Sigmoid colon (tissue), 7 donors: Measurements from ENCODE around the gene SSBP3. TPM values are rescaled to one million over a fixed set of nuclear protein-coding genes. Genes with fewer than 3 reads are reported as not detected.

Source experiments
- DNase-seq: peaks from one replicate; pipeline ENCODE4 v3.0.0-alpha.2; 2019
- H3K27ac ChIP-seq, 4 donors: fragments of 200-600 bp; sonication (generic); one replicate each; pipeline ENCODE4 v1.5.1; 2016 to 2019; ENCODE audit warnings: mild to moderate bottlenecking in 1 of 4
- H3K27me3 ChIP-seq, 3 donors: fragments of 200-600 bp; sonication (generic); one replicate each; pipeline ENCODE4 v1.5.1; 2019; ENCODE audit warnings: mild to moderate bottlenecking in 1 of 3
- H3K36me3 ChIP-seq, 4 donors: fragments of 200-600 bp; sonication (generic); one replicate each; pipeline ENCODE4 v1.5.1; 2016 to 2019
- H3K4me1 ChIP-seq, 4 donors: fragments of 200-600 bp; sonication (generic); one replicate each; pipeline ENCODE4 v1.5.1; 2017 to 2019
- H3K4me3 ChIP-seq, 4 donors: fragments of 200-600 bp; sonication (generic); one replicate each; pipeline ENCODE4 v1.5.1; 2017 to 2019; ENCODE audit warnings: mild to moderate bottlenecking in 2 of 4, moderate library complexity in 1 of 4
- H3K9me3 ChIP-seq, 4 donors: fragments of 200-600 bp in 3 of 4; sonication (generic) in 3 of 4; one replicate each; pipeline versions ENCODE4 v1.5.1 to v1.6.1; 2013 to 2019
- CTCF ChIP-seq, 4 experiments: fragments of 450-650 bp in 3 of 4; fragments of 200-600 bp in 1 of 4; IDR thresholded peaks; one replicate each; pipeline ENCODE4 v1.5.1; 2016 to 2019; ENCODE audit warnings: antibody characterized with exemption in 4 of 4, mild to moderate bottlenecking in 3 of 4, moderate library complexity in 2 of 4
- EP300 ChIP-seq, 4 donors: sonication (generic); formaldehyde crosslinking; IDR thresholded peaks; one replicate each; pipeline ENCODE4 v1.6.1; 2017; ENCODE audit warnings: antibody characterized with exemption in 4 of 4
- POLR2A ChIP-seq, 2 donors: fragments of 450-650 bp; IDR thresholded peaks; one replicate each; pipeline ENCODE4 v1.6.1; 2016; ENCODE audit warnings: antibody characterized with exemption in 2 of 2, mild to moderate bottlenecking in 2 of 2, moderate library complexity in 2 of 2
- POLR2AphosphoS5 ChIP-seq, 4 donors: sonication (generic); formaldehyde crosslinking; IDR thresholded peaks; one replicate each; pipeline ENCODE4 v1.6.1; 2017; ENCODE audit warnings: antibody characterized with exemption in 4 of 4
- WGBS, 2 donors: extraction: QIAGEN DNeasy Blood & Tissue Kit; methylation state at CpG; one replicate each; pipeline ENCODE4 v1.1.7; 2013; 5-methylcytosine and 5-hydroxymethylcytosine counted together
- intact Hi-C: fragments of 100-400 bp; cut with DNase I; formaldehyde crosslinking; loops from one replicate; pipeline ENCODE4 v1.15.1; 2023
- polyA plus RNA-seq, 3 donors: library from polyadenylated mRNA; stranded (reverse); fragments of 200-250 nt; gene quantifications; one replicate each; pipeline ENCODE4 v1.2.3, GENCODE V29; 2013
- total RNA-seq, 4 donors: library from RNA; depleted of rRNA; stranded (reverse); fragments of >200 nt; gene quantifications; one replicate each; pipeline ENCODE4 v1.1.0, GENCODE V29; 2016
- donor health status: healthy with polysubstance abuse.
- donor health status: Bipolar disorder and iron deficiency.
- donor health status: healthy.

The SSBP3 gene
- total and polyA plus RNA-seq, 7 donors = 27.4 to 62.5 (median 38.5) TPM

DNA sequence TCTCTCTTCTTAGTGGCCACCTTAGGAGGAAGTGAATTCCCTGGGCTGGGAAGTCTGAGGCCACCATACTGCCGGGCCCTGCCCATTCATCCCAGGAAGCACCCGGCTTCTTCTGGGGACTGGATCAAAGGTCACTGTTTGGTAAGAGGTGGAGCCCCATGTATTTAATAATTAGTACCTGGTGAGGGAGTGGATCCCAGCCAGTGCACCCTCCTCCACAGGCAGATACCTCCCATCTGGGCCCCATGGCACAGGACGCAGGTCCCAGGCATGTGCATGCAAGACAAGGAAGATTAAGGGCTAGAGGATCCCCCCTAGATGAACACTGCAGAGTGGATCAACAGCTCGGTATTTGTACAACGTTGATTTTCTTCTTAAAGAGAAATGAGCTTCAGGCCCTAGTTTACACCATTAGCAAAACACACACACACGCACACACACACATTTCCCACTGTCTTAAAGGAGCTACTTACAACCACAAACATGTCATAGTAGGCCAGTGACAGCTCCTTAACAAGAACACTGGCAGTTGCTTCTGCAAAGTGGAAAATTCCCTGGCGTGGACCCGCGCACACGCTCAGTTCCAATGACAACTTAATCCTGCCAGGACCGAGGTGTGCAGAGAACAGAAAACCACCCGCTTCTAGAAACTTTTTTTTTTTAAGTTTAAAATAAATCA, 115.5 kb downstream of the SSBP3 start:
- no peak overlapping the region for H3K4me3 ChIP-seq
- DNase-seq = no peak
- intact Hi-C loops = no loop called here
- H3K9me3 ChIP-seq = no peaks in the 10 kb centered on the region
- H3K27me3 ChIP-seq = no peaks in the 10 kb centered on the region
- H3K4me1 ChIP-seq = peaks cover 0 to 95% (median 87%) of the 10 kb centered on the region in 4 donors
- TF ChIP-seq EP300 (IDR thresholded peaks at IDR 0.05) = no peak
- peak in 1 of 4 donors; percentile 31 for TF ChIP-seq POLR2AphosphoS5 (IDR thresholded peaks at IDR 0.05)
- TF ChIP-seq POLR2A (IDR thresholded peaks at IDR 0.05) = no peak
- TF ChIP-seq CTCF (IDR thresholded peaks at IDR 0.05) = no peak
- H3K36me3 ChIP-seq = no peaks in the 10 kb centered on the region
- peak overlapping the region; percentile 66 to 74 (median 71) for H3K27ac ChIP-seq
- WGBS, 2 donors = 40 to 60% methylated on average over 12 of the region's 12 CpGs

DNA sequence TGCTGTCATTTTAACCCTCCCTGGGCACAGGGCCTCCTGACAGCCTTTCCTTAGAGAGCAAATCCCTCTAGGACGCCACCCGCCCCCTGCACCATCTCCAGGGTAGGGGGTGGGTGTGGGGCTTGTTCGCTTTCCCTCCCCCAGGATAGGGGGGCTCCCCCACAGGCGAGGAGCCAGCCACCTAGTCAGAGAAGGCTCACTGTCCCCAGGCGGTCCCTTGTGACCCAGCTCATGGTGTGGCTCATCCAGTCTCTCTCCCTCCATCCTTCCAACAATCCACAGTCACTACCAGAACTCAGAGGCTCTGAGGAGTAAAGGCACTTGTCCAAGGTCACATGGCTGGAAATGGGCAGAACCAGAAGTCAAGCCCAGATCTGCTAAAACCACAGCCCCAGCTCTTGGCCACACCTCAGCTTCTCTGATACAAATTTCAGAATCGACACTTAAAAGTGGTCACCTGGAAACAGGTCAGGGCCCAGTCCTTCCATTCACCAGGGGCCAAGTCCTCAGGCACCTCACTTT, 116.4 kb downstream of the SSBP3 start:
- Histone ChIP-seq H3K4me1 (peaks cover 0 to 95% (median 83%) of the 10 kb centered on the region in 4 donors), H3K9me3 (no peaks in the 10 kb centered on the region), H3K36me3 (no peaks in the 10 kb centered on the region), H3K4me3 (no peak overlapping the region), H3K27ac (peak overlapping the region; percentile 66 to 74 (median 71)), H3K27me3 (no peaks in the 10 kb centered on the region)
- intact Hi-C loops = no loop called here
- 79 to 85% methylated on average over 6 of the region's 6 CpGs for WGBS, 2 donors
- TF ChIP-seq EP300 (IDR thresholded peaks at IDR 0.05) (no peak), POLR2A (IDR thresholded peaks at IDR 0.05) (no peak), CTCF (IDR thresholded peaks at IDR 0.05) (no peak), POLR2AphosphoS5 (IDR thresholded peaks at IDR 0.05) (no peak)
- no peak for DNase-seq

DNA sequence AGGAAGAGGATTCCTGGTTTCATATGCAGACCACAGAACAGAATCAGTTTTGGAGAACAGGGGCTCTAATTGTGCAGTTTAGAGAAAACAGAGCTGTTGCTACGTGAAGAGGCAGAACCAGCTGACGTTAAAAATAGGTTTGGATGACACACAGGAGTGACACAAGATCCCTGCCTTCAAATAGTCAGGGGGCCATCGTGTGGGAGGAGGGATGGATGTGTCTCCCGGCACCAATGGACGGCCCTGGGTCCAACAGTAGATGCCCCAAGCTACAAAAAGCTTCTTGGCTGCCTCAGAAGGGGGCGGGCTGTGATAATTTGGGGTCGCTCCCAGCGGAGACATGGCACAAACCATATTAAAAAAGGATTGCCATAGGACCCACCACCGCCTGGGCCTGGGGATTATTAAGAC, 118.4 kb downstream of the SSBP3 start:
- Histone ChIP-seq H3K36me3 (no peaks in the 10 kb centered on the region), H3K27ac (peak overlapping the region; percentile 66 to 74 (median 71)), H3K4me1 (peaks cover 0 to 86% (median 82%) of the 10 kb centered on the region in 4 donors), H3K9me3 (no peaks in the 10 kb centered on the region), H3K27me3 (no peaks in the 10 kb centered on the region), H3K4me3 (no peak overlapping the region)
- TF ChIP-seq CTCF (IDR thresholded peaks at IDR 0.05) (no peak), POLR2A (IDR thresholded peaks at IDR 0.05) (no peak), EP300 (IDR thresholded peaks at IDR 0.05) (no peak), POLR2AphosphoS5 (IDR thresholded peaks at IDR 0.05) (no peak)
- 76 to 78% methylated on average over 9 of the region's 9 CpGs for whole genome bisulfite sequencing, 2 donors
- peak; percentile 78 for DNase-seq
- intact Hi-C loops = no loop called here

DNA sequence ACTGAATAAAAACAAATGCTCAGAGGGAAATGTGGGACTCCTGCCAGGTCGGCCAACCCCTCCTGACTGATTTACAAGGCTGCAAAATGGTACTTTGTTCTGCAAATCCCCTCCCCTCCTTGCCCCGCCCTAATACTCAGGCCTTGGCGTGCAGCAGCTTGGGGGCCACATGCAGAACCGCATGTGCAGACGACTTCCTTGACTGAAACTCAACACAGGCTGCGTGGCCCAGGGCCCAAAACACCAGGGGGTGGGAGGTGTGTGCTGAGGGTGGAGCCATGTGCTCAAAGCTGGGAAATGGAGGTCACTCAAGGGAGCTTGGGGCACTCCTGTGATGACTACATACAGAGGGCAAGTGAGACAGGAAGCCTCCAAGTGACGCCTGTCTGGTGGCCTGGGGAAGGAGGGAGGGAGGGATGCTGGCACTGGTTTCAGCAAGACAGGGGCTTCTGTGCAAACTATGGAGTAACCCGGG, 119.0 kb downstream of the SSBP3 start:
- Histone ChIP-seq H3K27ac (peak overlapping the region; percentile 66 to 74 (median 71)), H3K4me3 (no peak overlapping the region), H3K27me3 (no peaks in the 10 kb centered on the region), H3K9me3 (no peaks in the 10 kb centered on the region), H3K36me3 (no peaks in the 10 kb centered on the region), H3K4me1 (peaks cover 0 to 86% (median 82%) of the 10 kb centered on the region in 4 donors)
- DNase-seq = peak; percentile 93
- 5 to 9% methylated on average over 8 of the region's 8 CpGs for whole genome bisulfite sequencing, 2 donors
- intact Hi-C loops = no loop called here
- no peak for TF ChIP-seq CTCF (IDR thresholded peaks at IDR 0.05)
- TF ChIP-seq EP300 (IDR thresholded peaks at IDR 0.05) = peak in 1 of 4 donors; percentile 56
- peak in 3 of 4 donors; percentile 50 to 71 (median 57) for TF ChIP-seq POLR2AphosphoS5 (IDR thresholded peaks at IDR 0.05)
